A673 (cell line): ENCODE data around the gene NUMA1. TPM values are rescaled to one million over a fixed set of nuclear protein-coding genes. Genes with fewer than 3 reads are reported as not detected.

ENCODE experiments used
- BruUV-seq: library from RNA; stranded (reverse); fragments of 400-500 nt; replicated peaks from 2 replicates; lab custom pipeline; 2021; lab: Mats Ljungman, UMichigan
- CTCF ChIA-PET: fragments of 300-600 bp; sonication (Branson Sonifier 250); formaldehyde crosslinking; loops from one replicate; lab custom pipeline; 2022; ENCODE audit warnings: antibody characterized with exemption; lab: Charles Lee
- POLR2A ChIA-PET: fragments of 300-600 bp; sonication (Branson Sonifier 250); formaldehyde crosslinking; loops from one replicate; lab custom pipeline; 2022; ENCODE audit warnings: antibody characterized with exemption; ENCODE audit not compliant: low non-redundant PET; lab: Charles Lee
- DNase-seq: peaks from one replicate; pipeline ENCODE4 v3.0.0-alpha.2; 2015; ENCODE audit warnings: low spot score
- H3K27ac ChIP-seq: fragments of 200-600 bp; sonication (generic); 2 replicates; pipeline ENCODE4 v1.5.1; 2016; ENCODE audit warnings: mixed run types, low read depth, mild to moderate bottlenecking, mixed read lengths, antibody characterized with exemption, low read length; ENCODE audit not compliant: poor library complexity, severe bottlenecking
- H3K27me3 ChIP-seq: fragments of 200-600 bp; sonication (generic); replicated peaks from 2 replicates; pipeline ENCODE4 v1.6.1; 2017; ENCODE audit warnings: mixed run types, low read depth, mild to moderate bottlenecking, mixed read lengths, antibody characterized with exemption, low read length; ENCODE audit not compliant: insufficient read depth, poor library complexity
- H3K36me3 ChIP-seq: fragments of 200-600 bp; sonication (generic); 2 replicates; pipeline ENCODE4 v1.6.1; 2016; ENCODE audit warnings: mixed run types, mild to moderate bottlenecking, mixed read lengths, antibody characterized with exemption, low read length; ENCODE audit not compliant: insufficient read depth, poor library complexity, severe bottlenecking
- H3K4me1 ChIP-seq: fragments of 200-600 bp; sonication (generic); 2 replicates; pipeline ENCODE4 v1.6.1; 2017; ENCODE audit warnings: mixed run types, mild to moderate bottlenecking, mixed read lengths, antibody characterized with exemption, low read length; ENCODE audit not compliant: insufficient read depth, poor library complexity, severe bottlenecking
- H3K4me3 ChIP-seq: fragments of 200-600 bp; sonication (generic); 2 replicates; pipeline ENCODE4 v1.5.1; 2016; ENCODE audit warnings: low read depth, mixed run types, mild to moderate bottlenecking, mixed read lengths, low read length; ENCODE audit not compliant: poor library complexity, severe bottlenecking
- H3K9me3 ChIP-seq: fragments of 200-600 bp; sonication (generic); 2 replicates; pipeline ENCODE4 v1.6.1; 2016; ENCODE audit warnings: mixed run types, low read depth, mild to moderate bottlenecking, mixed read lengths, antibody characterized with exemption, low read length; ENCODE audit not compliant: poor library complexity, severe bottlenecking
- EZH2 ChIP-seq: fragments of 200-600 bp; sonication (generic); IDR thresholded peaks from 2 replicates; pipeline ENCODE4 v1.6.1; 2017; ENCODE audit warnings: borderline replicate concordance, low read depth, mild to moderate bottlenecking, mixed read lengths, antibody characterized with exemption, low read length; ENCODE audit not compliant: poor library complexity, severe bottlenecking
- intact Hi-C: fragments of 100-400 bp; cut with micrococcal nuclease; formaldehyde crosslinking; loops from one replicate; pipeline ENCODE4 v1.10.0; 2022; ENCODE audit not compliant: unreplicated experiment
- total RNA-seq: library from RNA; stranded (reverse); gene quantifications from 2 replicates; pipeline ENCODE4 v1.2.3, GENCODE V29; 2021
- TF ChIP-seq, protein P1 (sequence below): fragments of 300-800, 200-600 bp; sonication (generic); conservative IDR thresholded peaks from 2 replicates; pipeline ENCODE4 v1.5.1; 2017; ENCODE audit warnings: low read depth, mild to moderate bottlenecking, antibody characterized with exemption, low read length, moderate library complexity, mixed read lengths

NUMA1 gene
- total RNA-seq, 1 experiment from 2014 or later = 216 TPM

DNA sequence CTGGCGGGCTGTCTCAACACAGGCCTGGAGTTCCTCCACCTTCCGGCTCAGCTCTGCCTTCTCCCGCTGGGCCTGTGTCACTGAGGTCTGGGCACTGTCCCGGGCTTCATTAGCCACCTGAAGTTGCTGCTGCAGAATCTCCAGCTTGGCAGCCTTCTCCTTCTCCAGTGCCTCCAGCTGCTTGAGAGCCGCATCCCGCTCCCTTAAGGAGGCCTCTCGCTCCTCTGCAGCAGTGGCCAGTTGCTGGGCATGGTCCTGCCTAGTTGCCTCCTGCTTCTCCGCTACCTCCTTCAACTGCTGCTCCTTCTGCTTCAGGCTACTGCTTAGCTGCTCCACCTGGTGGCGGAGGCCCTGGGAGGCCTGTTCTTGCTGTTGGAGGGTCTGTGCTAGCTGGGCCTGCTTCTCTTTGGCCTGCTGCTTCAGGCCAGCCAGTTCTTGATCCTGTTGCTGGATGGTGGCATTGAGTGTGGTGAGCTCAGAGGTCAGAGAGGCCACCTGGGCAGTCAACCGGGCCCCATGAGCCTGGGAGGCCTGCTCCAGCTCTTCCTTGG, 64.8 kb downstream of the NUMA1 start:
- Histone ChIP-seq H3K4me3 (no peak overlapping the region), H3K9me3 (no peaks in the 10 kb centered on the region), H3K27me3 (no peaks in the 10 kb centered on the region), H3K27ac (no peak overlapping the region), H3K4me1 (no peaks in the 10 kb centered on the region), H3K36me3 (peaks cover 99% of the 10 kb centered on the region)
- POLR2A ChIA-PET = no interaction called here
- BruUV-seq = no TSS peak
- CTCF ChIA-PET = no interaction called here
- intact Hi-C loops = no loop called here
- TF ChIP-seq, protein P1, sequence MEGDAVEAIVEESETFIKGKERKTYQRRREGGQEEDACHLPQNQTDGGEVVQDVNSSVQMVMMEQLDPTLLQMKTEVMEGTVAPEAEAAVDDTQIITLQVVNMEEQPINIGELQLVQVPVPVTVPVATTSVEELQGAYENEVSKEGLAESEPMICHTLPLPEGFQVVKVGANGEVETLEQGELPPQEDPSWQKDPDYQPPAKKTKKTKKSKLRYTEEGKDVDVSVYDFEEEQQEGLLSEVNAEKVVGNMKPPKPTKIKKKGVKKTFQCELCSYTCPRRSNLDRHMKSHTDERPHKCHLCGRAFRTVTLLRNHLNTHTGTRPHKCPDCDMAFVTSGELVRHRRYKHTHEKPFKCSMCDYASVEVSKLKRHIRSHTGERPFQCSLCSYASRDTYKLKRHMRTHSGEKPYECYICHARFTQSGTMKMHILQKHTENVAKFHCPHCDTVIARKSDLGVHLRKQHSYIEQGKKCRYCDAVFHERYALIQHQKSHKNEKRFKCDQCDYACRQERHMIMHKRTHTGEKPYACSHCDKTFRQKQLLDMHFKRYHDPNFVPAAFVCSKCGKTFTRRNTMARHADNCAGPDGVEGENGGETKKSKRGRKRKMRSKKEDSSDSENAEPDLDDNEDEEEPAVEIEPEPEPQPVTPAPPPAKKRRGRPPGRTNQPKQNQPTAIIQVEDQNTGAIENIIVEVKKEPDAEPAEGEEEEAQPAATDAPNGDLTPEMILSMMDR = peak; percentile 51
- no peak for TF ChIP-seq EZH2
- DNase-seq = no peak

DNA sequence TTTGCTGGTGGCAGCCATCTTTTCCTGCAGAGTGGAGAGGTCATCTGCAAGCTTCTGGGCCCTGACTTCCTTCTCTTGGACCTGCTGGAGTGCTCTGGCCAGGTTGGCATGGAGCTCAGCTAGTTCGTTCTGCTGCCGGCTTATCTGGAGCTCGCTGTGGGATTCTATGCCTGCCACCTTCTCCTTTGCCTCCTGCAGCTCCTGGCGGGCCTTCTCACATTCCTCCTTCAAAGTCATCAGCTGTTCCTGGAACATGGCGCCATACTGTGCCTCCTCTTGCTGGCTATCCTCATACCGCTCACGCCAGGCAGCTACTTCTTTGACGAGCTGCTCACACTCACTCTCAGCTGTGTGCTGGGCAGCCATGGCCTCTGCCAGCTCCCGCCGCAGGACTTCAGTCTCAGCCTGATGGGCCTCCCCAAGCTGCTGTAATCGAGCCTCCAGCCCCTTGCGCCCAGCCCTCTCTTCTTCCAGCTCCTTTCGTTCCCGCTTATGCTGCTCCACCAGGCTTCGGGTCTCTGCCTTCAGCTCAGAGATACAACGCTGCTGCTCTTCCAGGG, 65.5 kb downstream of the NUMA1 start:
- TF ChIP-seq, protein P1 = no peak
- no peak for TF ChIP-seq EZH2
- intact Hi-C loops = no loop called here
- no peaks in the 10 kb centered on the region for H3K27me3 ChIP-seq
- H3K9me3 ChIP-seq = no peaks in the 10 kb centered on the region
- TSS peak; percentile 54 for BruUV-seq
- no peak for DNase-seq
- H3K4me1 ChIP-seq = no peaks in the 10 kb centered on the region
- H3K36me3 ChIP-seq = peaks cover 99% of the 10 kb centered on the region
- H3K27ac ChIP-seq = no peak overlapping the region
- ChIA-PET POLR2A (no interaction called here), CTCF (interaction anchor here (1.3 kb wide), 1 partner anchor 11 kb away, joined by 3 read pairs; no protein-coding TSS in a partner anchor)
- H3K4me3 ChIP-seq = no peak overlapping the region

DNA sequence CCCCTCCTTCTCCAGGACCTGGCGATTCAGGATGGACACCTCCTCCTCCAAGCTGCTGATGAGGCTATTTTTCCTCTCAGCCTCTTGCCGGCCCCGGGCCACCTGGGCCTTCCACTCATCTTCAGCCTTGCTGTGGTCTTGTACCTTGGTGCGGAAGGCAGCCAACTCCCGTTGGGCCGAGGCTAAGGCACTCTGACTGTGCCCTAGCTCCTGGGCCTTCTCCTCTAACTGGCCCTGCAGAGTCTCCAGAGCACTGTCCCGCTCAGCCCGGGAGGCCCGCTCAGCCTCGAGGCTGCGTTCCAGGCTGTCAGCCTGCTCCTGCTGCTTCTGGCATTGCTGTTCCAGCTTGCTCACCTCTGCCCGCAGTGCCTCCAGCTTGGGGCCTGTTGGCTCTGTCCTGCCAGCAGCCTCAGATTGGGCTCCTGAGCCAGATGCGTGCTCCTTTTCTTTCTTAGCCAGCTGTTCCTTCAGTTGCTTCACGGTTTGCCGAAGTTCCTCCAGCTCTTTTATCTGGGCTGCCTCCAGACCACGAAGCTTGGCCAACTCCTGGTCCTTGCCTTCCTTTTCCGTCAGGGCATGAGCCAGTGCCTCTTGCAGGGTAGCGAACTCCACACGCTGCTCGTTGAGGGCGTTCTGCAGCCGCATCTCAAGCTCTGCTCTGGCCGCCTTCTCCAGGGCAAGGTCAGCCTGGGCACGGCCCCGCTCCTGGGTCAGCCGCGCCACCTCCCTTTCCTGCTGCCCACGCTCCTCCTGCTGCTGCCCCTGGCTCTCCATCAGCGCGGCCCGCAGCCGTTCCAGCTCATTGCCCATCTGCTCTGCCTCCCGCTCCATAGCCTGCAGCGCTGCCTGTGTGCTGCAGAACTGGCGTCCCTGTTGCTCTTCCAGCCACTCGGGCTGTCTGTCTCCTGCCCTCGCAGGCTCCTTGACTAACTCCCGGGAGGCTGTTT, 66.3 kb downstream of the NUMA1 start:
- no peak overlapping the region for H3K4me3 ChIP-seq
- TF ChIP-seq EZH2 = no peak
- TF ChIP-seq, protein P1 = no peak
- DNase-seq = no peak
- H3K27ac ChIP-seq = no peak overlapping the region
- H3K9me3 ChIP-seq = no peaks in the 10 kb centered on the region
- no peaks in the 10 kb centered on the region for H3K27me3 ChIP-seq
- peaks cover 99% of the 10 kb centered on the region for H3K36me3 ChIP-seq
- ChIA-PET POLR2A (no interaction called here), CTCF (interaction anchor here (1.1 to 1.3 kb wide), 2 partner anchors 12 to 19 kb away, joined by 3 read pairs; no protein-coding TSS in a partner anchor)
- H3K4me1 ChIP-seq = no peaks in the 10 kb centered on the region
- intact Hi-C loops = no loop called here
- no TSS peak for BruUV-seq
